ENCODE measurements around the gene SIGLEC1. TPM values are rescaled to one million over a fixed set of nuclear protein-coding genes. Genes with fewer than 3 reads are reported as not detected.

SIGLEC1 gene
- total RNA-seq, 2 experiments from 2014 or later = 0.08 to 0.11 TPM

- Mint-ChIP-seq H3K27ac (no peak overlapping the region), H3K4me3 (no peak overlapping the region), H3K9me3 (no peaks in the 10 kb centered on the region), H3K36me3 (ENCODE audit: low read depth) (no peaks in the 10 kb centered on the region), H3K4me1 (ENCODE audit: low read depth) (peaks cover 5% of the 10 kb centered on the region), H3K27me3 (peaks cover 53% of the 10 kb centered on the region)
- Histone ChIP-seq H3K27me3 (ENCODE audit: control insufficient read depth in 1 of 2, insufficient read depth in 2 of 2, low read length in 2 of 2) (peaks cover 37 to 44% of the 10 kb centered on the region in 2 experiments), H3K9me3 (ENCODE audit: control insufficient read depth in 1 of 2, insufficient read depth in 1 of 2, low read length in 2 of 2) (peaks cover 0 to 21% of the 10 kb centered on the region in 2 experiments), H3K4me1 (ENCODE audit: insufficient read depth, low read length) (peaks cover 18% of the 10 kb centered on the region), H3K4me3 (ENCODE audit: low read length) (no peak overlapping the region), H3K27ac (ENCODE audit: low read depth in 1 of 2, low read length in 2 of 2) (no peak overlapping the region), H3K36me3 (ENCODE audit: insufficient read depth, low read length) (no peaks in the 10 kb centered on the region)
- CTCF ChIA-PET = no interaction called here
- POLR2A ChIA-PET = no interaction called here
- ATAC-seq (ENCODE audit: poor library complexity) (no peak), DNase-seq (no peak)
- TF ChIP-seq CTCF (IDR thresholded peaks at IDR 0.05) = no peak
- intact Hi-C loops (cut with DNase I, micrococcal nuclease) = no loop called here
Observed at GRCh38 chr20:3673221-3674070, 39.0 kb downstream of the SIGLEC1 start.

GRCh38 chr20:3672547-3673171, 39.7 kb downstream of the SIGLEC1 start:
- POLR2A ChIA-PET = no interaction called here
- Histone ChIP-seq H3K27me3 (ENCODE audit: control insufficient read depth in 1 of 2, insufficient read depth in 2 of 2, low read length in 2 of 2) (peaks cover 37 to 44% of the 10 kb centered on the region in 2 experiments), H3K36me3 (ENCODE audit: insufficient read depth, low read length) (no peaks in the 10 kb centered on the region), H3K4me1 (ENCODE audit: insufficient read depth, low read length) (peaks cover 18% of the 10 kb centered on the region), H3K4me3 (ENCODE audit: low read length) (no peak overlapping the region), H3K27ac (ENCODE audit: low read depth in 1 of 2, low read length in 2 of 2) (no peak overlapping the region), H3K9me3 (ENCODE audit: control insufficient read depth in 1 of 2, insufficient read depth in 1 of 2, low read length in 2 of 2) (peaks cover 0 to 21% of the 10 kb centered on the region in 2 experiments)
- DNase-seq (no peak), ATAC-seq (ENCODE audit: poor library complexity) (no peak)
- peaks cover 53% of the 10 kb centered on the region for H3K27me3 Mint-ChIP-seq
- H3K4me3 Mint-ChIP-seq = no peak overlapping the region
- no peak for TF ChIP-seq CTCF (IDR thresholded peaks at IDR 0.05)
- no peak overlapping the region for H3K27ac Mint-ChIP-seq
- no peaks in the 10 kb centered on the region for H3K9me3 Mint-ChIP-seq
- peaks cover 5% of the 10 kb centered on the region for H3K4me1 Mint-ChIP-seq (ENCODE audit: low read depth)
- CTCF ChIA-PET = interaction anchor here (0.6 to 1.3 kb wide), 2 partner anchors 38 to 158 kb away, joined by 3 read pairs; no protein-coding TSS in a partner anchor
- H3K36me3 Mint-ChIP-seq (ENCODE audit: low read depth) = no peaks in the 10 kb centered on the region
- intact Hi-C loops (cut with DNase I, micrococcal nuclease) = no loop called here

- POLR2A ChIA-PET = no interaction called here
- peaks cover 21% of the 10 kb centered on the region for H3K4me1 ChIP-seq (ENCODE audit: insufficient read depth, low read length)
- peaks cover 53% of the 10 kb centered on the region for H3K27me3 Mint-ChIP-seq
- H3K4me3 ChIP-seq (ENCODE audit: low read length) = no peak overlapping the region
- H3K9me3 Mint-ChIP-seq = no peaks in the 10 kb centered on the region
- no peaks in the 10 kb centered on the region for H3K36me3 ChIP-seq (ENCODE audit: insufficient read depth, low read length)
- no peaks in the 10 kb centered on the region for H3K36me3 Mint-ChIP-seq (ENCODE audit: low read depth)
- intact Hi-C loops (cut with DNase I, micrococcal nuclease) = no loop called here
- H3K4me3 Mint-ChIP-seq = no peak overlapping the region
- TF ChIP-seq CTCF (IDR thresholded peaks at IDR 0.05) = no peak
- H3K27ac ChIP-seq (ENCODE audit: low read depth in 1 of 2, low read length in 2 of 2) = no peak overlapping the region
- peaks cover 0 to 21% of the 10 kb centered on the region in 2 experiments for H3K9me3 ChIP-seq (ENCODE audit: control insufficient read depth in 1 of 2, insufficient read depth in 1 of 2, low read length in 2 of 2)
- no peak for DNase-seq
- peaks cover 37 to 44% of the 10 kb centered on the region in 2 experiments for H3K27me3 ChIP-seq (ENCODE audit: control insufficient read depth in 1 of 2, insufficient read depth in 2 of 2, low read length in 2 of 2)
- H3K27ac Mint-ChIP-seq = no peak overlapping the region
- H3K4me1 Mint-ChIP-seq (ENCODE audit: low read depth) = peaks cover 9% of the 10 kb centered on the region
- ATAC-seq (ENCODE audit: poor library complexity) = no peak
- CTCF ChIA-PET = interaction anchor here (0.6 to 1.3 kb wide), 2 partner anchors 39 to 158 kb away, joined by 3 read pairs; no protein-coding TSS in a partner anchor
Observed at GRCh38 chr20:3671986-3672546, 40.3 kb downstream of the SIGLEC1 start.
